K562 (cell line): Measurements from ENCODE around the gene PPP6R3. TPM values are rescaled to one million over a fixed set of nuclear protein-coding genes. Genes with fewer than 3 reads are reported as not detected.

ENCODE experiments used
- ATAC-seq: fragments of 200-7000 bp; cut with Tn5 transposase; 3 replicates; pipeline ENCODE4 v1.9.1; 2020; ENCODE audit warnings: moderate library complexity
- BruUV-seq: library from RNA; stranded (reverse); fragments of 400-500 nt; replicated peaks from 2 replicates; lab custom pipeline; 2021; lab: Mats Ljungman, UMichigan
- CTCF ChIA-PET: fragments of 300-600 bp; formaldehyde crosslinking; extraction: SDS; loops from one replicate; lab custom pipeline; 2021; ENCODE audit warnings: low intra/inter-chr PET ratio; lab: Yijun Ruan, JAX
- POLR2A ChIA-PET: fragments of 300-600, 350-650 bp; sonication (Branson Sonifier 250); formaldehyde crosslinking; extraction: SDS; loops from one replicate; lab custom pipeline; 2021; ENCODE audit warnings: antibody characterized with exemption, inconsistent platforms; lab: Yijun Ruan, JAX
- DNase-seq, 4 experiments: peaks; one replicate each; pipeline versions ENCODE4 v3.0.0 to v3.0.0-alpha.2; 2011 to 2018; ENCODE audit warnings: low spot score in 3 of 4, mixed read lengths in 3 of 4; ENCODE audit errors: extremely low read depth in 1 of 4
- FAIRE-seq: peaks from 2 replicates; lab custom pipeline; 2011; peaks lifted over from hg19 to GRCh38; lab: Jason Lieb, UNC
- H2AFZ ChIP-seq: 2 replicates; pipeline ENCODE4 v1.6.0; 2011; ENCODE audit warnings: low read depth, low read length, control low read depth, inconsistent platforms
- H3K27ac ChIP-seq: fragments of 200-600 bp; 3 replicates; pipeline ENCODE4 v1.8.0; 2011; ENCODE audit warnings: low read depth, mild to moderate bottlenecking, control low read depth, inconsistent platforms, low read length, moderate library complexity, mixed read lengths; ENCODE audit errors: extremely low read depth
- H3K27me3 ChIP-seq, 2 experiments: fragments of 300-600 bp in 1 of 2; 2 replicates in 1 of 2; 3 replicates in 1 of 2; pipeline versions ENCODE4 v1.6.0 to v1.8.0; 2011; ENCODE audit warnings: inconsistent platforms in 2 of 2, low read length in 2 of 2, mild to moderate bottlenecking in 1 of 2, mixed read lengths in 1 of 2, moderate library complexity in 1 of 2; ENCODE audit not compliant: control insufficient read depth in 2 of 2, insufficient read depth in 2 of 2
- H3K36me3 ChIP-seq: fragments of 300-600 bp; 3 replicates; pipeline ENCODE4 v1.8.0; 2011; ENCODE audit warnings: mild to moderate bottlenecking, low read length, inconsistent platforms; ENCODE audit not compliant: control insufficient read depth, insufficient read depth
- H3K4me1 ChIP-seq, 2 experiments: fragments of 200-600 bp in 1 of 2; replicated peaks in 1 of 2; 2 replicates in 1 of 2; 3 replicates in 1 of 2; pipeline versions ENCODE4 v1.5.1 to v1.8.0; 2011; ENCODE audit warnings: inconsistent platforms in 2 of 2, low read length in 2 of 2, mild to moderate bottlenecking in 1 of 2, mixed read lengths in 1 of 2, moderate library complexity in 1 of 2; ENCODE audit not compliant: control insufficient read depth in 2 of 2, insufficient read depth in 2 of 2
- H3K4me2 ChIP-seq: 2 replicates; pipeline ENCODE4 v1.6.1; 2011; ENCODE audit warnings: low read length, control low read depth, inconsistent platforms, mixed read lengths; ENCODE audit not compliant: insufficient read depth
- H3K4me3 ChIP-seq: fragments of 200-600 bp; sonication (generic), shearing (Covaris generic); 2 replicates; pipeline ENCODE4 v1.5.1; 2016; ENCODE audit warnings: control low read depth, inconsistent platforms
- H3K79me2 ChIP-seq: fragments of 200-600 bp; 3 replicates; pipeline ENCODE4 v1.8.0; 2011; ENCODE audit warnings: low read length, inconsistent platforms; ENCODE audit not compliant: control insufficient read depth, insufficient read depth
- H3K9ac ChIP-seq, 2 experiments: 2 replicates each; pipeline versions ENCODE4 v1.6.0 to v1.6.1; 2011; ENCODE audit warnings: low read depth in 2 of 2, low read length in 2 of 2, control low read depth in 1 of 2, inconsistent platforms in 1 of 2, mild to moderate bottlenecking in 1 of 2, mixed read lengths in 1 of 2; ENCODE audit not compliant: insufficient read depth in 1 of 2
- H3K9me1 ChIP-seq: one replicate; pipeline ENCODE4 v1.6.0; 2011; ENCODE audit warnings: inconsistent platforms, mild to moderate bottlenecking, low read length, moderate library complexity; ENCODE audit not compliant: control insufficient read depth, insufficient read depth
- H3K9me3 ChIP-seq: replicated peaks from 2 replicates; pipeline ENCODE4 v1.5.1; 2011; ENCODE audit warnings: low read depth, low read length, inconsistent platforms; ENCODE audit not compliant: control insufficient read depth, insufficient read depth
- H4K20me1 ChIP-seq: replicated peaks from 2 replicates; pipeline ENCODE4 v1.6.1; 2011; ENCODE audit warnings: low read length, inconsistent platforms, mixed read lengths; ENCODE audit not compliant: control insufficient read depth, insufficient read depth
- CHD4 ChIP-seq: fragments of 200-600 bp; sonication (generic); IDR thresholded peaks from 3 replicates; pipeline ENCODE4 v1.6.1; 2012; ENCODE audit warnings: low read depth, mild to moderate bottlenecking, mixed read lengths, low read length, inconsistent platforms; ENCODE audit not compliant: insufficient read depth, insufficient replicate concordance, poor library complexity, severe bottlenecking
- GABPB1 ChIP-seq: sonication (generic); formaldehyde crosslinking; IDR thresholded peaks from 2 replicates; pipeline ENCODE4 v1.8.0; 2022; ENCODE audit warnings: mild to moderate bottlenecking, missing genetic modification reagents
- HNRNPK ChIP-seq: fragments of 200-400 bp; formaldehyde crosslinking; IDR thresholded peaks from one replicate; pipeline ENCODE4 v1.6.1; 2018; ENCODE audit warnings: mild to moderate bottlenecking, low read depth, low read length; ENCODE audit not compliant: poor library complexity, severe bottlenecking
- MEIS2 ChIP-seq: fragments of 450-650 bp; IDR thresholded peaks from 2 replicates; pipeline ENCODE4 v1.6.1; 2014; ENCODE audit warnings: mild to moderate bottlenecking; ENCODE audit not compliant: partially characterized antibody
- NFXL1 ChIP-seq: fragments of 450-650 bp; formaldehyde crosslinking; IDR thresholded peaks from 2 replicates; pipeline ENCODE4 v1.4.0; 2021; ENCODE audit warnings: mild to moderate bottlenecking
- RAD21 ChIP-seq, 2 experiments: fragments of 250-450 bp in 1 of 2; fragments of 450-650 bp in 1 of 2; sonication (Bioruptor Pico) in 1 of 2; formaldehyde crosslinking in 1 of 2; IDR thresholded peaks in 1 of 2; conservative IDR thresholded peaks in 1 of 2; 2 replicates each; pipeline versions ENCODE4 v1.4.0 to v1.8.0; 2020 to 2022; ENCODE audit warnings: mild to moderate bottlenecking in 2 of 2, moderate library complexity in 1 of 2
- SMAD3 ChIP-seq: fragments of 450-650 bp; formaldehyde crosslinking; conservative IDR thresholded peaks from 2 replicates; pipeline ENCODE4 v1.4.0; 2020; ENCODE audit warnings: mild to moderate bottlenecking
- TRIM25 ChIP-seq: fragments of 450-650 bp; IDR thresholded peaks from 2 replicates; pipeline ENCODE4 v1.7.0; 2016; ENCODE audit warnings: borderline replicate concordance
- TRIM28 ChIP-seq: fragments of 450-650 bp; IDR thresholded peaks from 2 replicates; pipeline ENCODE4 v1.6.1; 2017
- ZBED1 ChIP-seq: IDR thresholded peaks from 2 replicates; pipeline ENCODE4 v1.6.1; 2014
- ZNF282 ChIP-seq: sonication (generic); formaldehyde crosslinking; IDR thresholded peaks from 2 replicates; pipeline ENCODE4 v1.8.1; 2023; ENCODE audit warnings: missing genetic modification reagents
- ZNF398 ChIP-seq: fragments of 250-450 bp; sonication (Bioruptor Pico); IDR thresholded peaks from 2 replicates; pipeline ENCODE4 v1.8.0; 2021; ENCODE audit warnings: moderate library complexity, mild to moderate bottlenecking, inconsistent platforms
- ZNF444 ChIP-seq: fragments of 250-450 bp; sonication (Bioruptor Pico); IDR thresholded peaks from 2 replicates; pipeline ENCODE4 v1.4.0; 2020; ENCODE audit warnings: mild to moderate bottlenecking, moderate library complexity
- WGBS: fragments of 100-300 bp; shearing (Covaris generic); methylation state at CpG from one replicate; pipeline ENCODE4 v1.1.6; 2016; ENCODE audit warnings: low coverage, mixed read lengths; ENCODE audit not compliant: insufficient coverage; ENCODE audit errors: missing lambda C conversion rate; 5-methylcytosine and 5-hydroxymethylcytosine counted together
- in situ Hi-C: fragments of 300-500 bp; cut with MboI; formaldehyde crosslinking; loops from 4 replicates; pipeline ENCODE4 v1.15.0; 2018; ENCODE audit warnings: inconsistent platforms, mixed read lengths
- intact Hi-C: fragments of 100-400 bp; cut with micrococcal nuclease; formaldehyde crosslinking; loops from 2 replicates; pipeline ENCODE4 v1.14.2; 2022
- polyA plus RNA-seq, 8 experiments: library from polyadenylated mRNA; depleted of rRNA in 4 of 8; stranded (reverse) in 5 of 8; unstranded in 3 of 8; fragments of >200 nt; fragmentation: Nextera tagmentation in 2 of 8; fragmentation: Illumina TruSeq in 1 of 8; extraction: Ambion mirVana in 2 of 8; extraction: Trizol in 1 of 8; gene quantifications; 2 replicates each; pipeline versions ENCODE4 v1.2.1 to v1.2.3, GENCODE V29; 2011 to 2014; ENCODE audit warnings: inconsistent platforms in 1 of 8, missing spikeins in 1 of 8
- total RNA-seq, 7 experiments: library from RNA; depleted of rRNA in 6 of 7; stranded (reverse); fragments of >200 nt in 6 of 7; fragmentation: Illumina TruSeq in 2 of 7; extraction: Trizol in 2 of 7; gene quantifications; 2 replicates each; pipeline versions ENCODE4 v1.2.1 to v1.2.3, GENCODE V29; 2011 to 2021; ENCODE audit warnings: low replicate concordance in 1 of 7

The PPP6R3 gene
- total and polyA plus RNA-seq, 9 of the 15 experiments (the other 6 are each of a cell fraction or from before 2014, with no cell fraction given): 20.3 to 117 (median 80.6) TPM

DNA sequence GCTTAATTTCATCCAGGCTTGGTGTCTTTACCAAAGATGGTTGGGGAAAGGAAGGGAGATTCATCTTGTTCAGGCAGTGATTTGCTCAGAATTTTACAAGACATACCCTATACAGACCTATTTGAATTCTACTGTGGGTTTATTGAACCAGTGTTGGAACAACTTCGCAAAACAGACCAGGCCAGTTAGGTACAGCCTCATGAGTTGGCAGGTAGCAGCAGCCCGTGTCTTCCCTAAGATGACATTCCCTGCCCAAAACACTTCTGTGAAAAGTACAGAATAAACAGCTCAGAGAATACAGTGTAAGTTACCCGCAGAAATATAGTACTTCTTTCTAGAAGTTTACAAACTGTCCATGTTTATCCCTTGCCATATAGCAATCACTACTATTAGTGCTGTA lies 121.3 kb downstream of the PPP6R3 start:
- Histone ChIP-seq H3K4me1 (no peaks in the 10 kb centered on the region; a peak in 1 of 5 replicates), H3K9me3 (no peaks in the 10 kb centered on the region), H3K27ac (no peak overlapping the region), H3K79me2 (peaks cover 6% of the 10 kb centered on the region; the same call in 1 of the 3 replicates), H3K9ac (no peak overlapping the region), H3K4me2 (no peak overlapping the region), H3K36me3 (peaks cover 90% of the 10 kb centered on the region), H3K27me3 (no peaks in the 10 kb centered on the region), H2AFZ (no peak overlapping the region), H3K4me3 (no peak overlapping the region), H3K9me1 (peaks cover 5% of the 10 kb centered on the region), H4K20me1 (no peaks in the 10 kb centered on the region)
- no peak for ATAC-seq
- ChIA-PET POLR2A (no interaction called here), CTCF (no interaction called here)
- intact Hi-C loops: no loop called here
- WGBS: 89% methylated on average over 3 of the region's 3 CpGs
- FAIRE-seq: no peak
- BruUV-seq: no TSS peak
- DNase-seq: no peak
- in situ Hi-C loops: no loop called here
- TF ChIP-seq ZNF282: no peak
- TF ChIP-seq NFXL1: no peak
- TF ChIP-seq ZNF398 (CRISPR knock-in tag): no peak

GRCh38 chr11:68582416-68583040 lies 122.0 kb downstream of the PPP6R3 start:
- no peak for DNase-seq
- H3K9me3 ChIP-seq: no peaks in the 10 kb centered on the region
- peaks cover 90% of the 10 kb centered on the region for H3K36me3 ChIP-seq
- ChIA-PET POLR2A (no interaction called here), CTCF (no interaction called here)
- no peak for ATAC-seq
- no peak overlapping the region for H3K27ac ChIP-seq
- no TSS peak for BruUV-seq
- H2AFZ ChIP-seq: no peak overlapping the region
- no peaks in the 10 kb centered on the region for H3K27me3 ChIP-seq
- no peaks in the 10 kb centered on the region; a peak in 1 of 5 replicates for H3K4me1 ChIP-seq
- no peak overlapping the region for H3K4me2 ChIP-seq
- H3K79me2 ChIP-seq: peaks cover 6% of the 10 kb centered on the region; the same call in 1 of the 3 replicates
- 85% methylated on average over 8 of the region's 8 CpGs for WGBS
- no peaks in the 10 kb centered on the region for H4K20me1 ChIP-seq
- in situ Hi-C loops (no loop called here), intact Hi-C loops (no loop called here)
- H3K9ac ChIP-seq: no peak overlapping the region
- H3K4me3 ChIP-seq: no peak overlapping the region
- no peak for FAIRE-seq
- peaks cover 5% of the 10 kb centered on the region for H3K9me1 ChIP-seq
- TF ChIP-seq HNRNPK: no peak
- TF ChIP-seq MEIS2: no peak
- no peak for TF ChIP-seq ZNF444 (CRISPR knock-in tag)
- TF ChIP-seq TRIM28: no peak
- no peak for TF ChIP-seq SMAD3 (CRISPR knock-in tag)
- no peak for TF ChIP-seq RAD21 (CRISPR knock-in tag; conservative IDR thresholded peaks at IDR 0.05 in 1 of 2, IDR thresholded peaks at IDR 0.05 in 1 of 2)
- TF ChIP-seq GABPB1 (CRISPR knock-in tag): no peak
- no peak for TF ChIP-seq CHD4
- no peak for TF ChIP-seq TRIM25
- TF ChIP-seq ZBED1: no peak
